ENCODE measurements around the gene DGCR2. TPM values are rescaled to one million over a fixed set of nuclear protein-coding genes. Genes with fewer than 3 reads are reported as not detected.
"Not testable (repeated sequence)": the region's sequence is repeated elsewhere in the genome, so short reads cannot be mapped to it uniquely, and the experiment has no call there.

Gene DGCR2
- total RNA-seq, 1 experiment from 2014 or later = 24.4 TPM

- DNase-seq (ENCODE audit: low read depth) = not testable (repeated sequence)
These were observed 38.1 kb downstream of the DGCR2 start for GRCh38 chr22:19084126-19084525.

DNA sequence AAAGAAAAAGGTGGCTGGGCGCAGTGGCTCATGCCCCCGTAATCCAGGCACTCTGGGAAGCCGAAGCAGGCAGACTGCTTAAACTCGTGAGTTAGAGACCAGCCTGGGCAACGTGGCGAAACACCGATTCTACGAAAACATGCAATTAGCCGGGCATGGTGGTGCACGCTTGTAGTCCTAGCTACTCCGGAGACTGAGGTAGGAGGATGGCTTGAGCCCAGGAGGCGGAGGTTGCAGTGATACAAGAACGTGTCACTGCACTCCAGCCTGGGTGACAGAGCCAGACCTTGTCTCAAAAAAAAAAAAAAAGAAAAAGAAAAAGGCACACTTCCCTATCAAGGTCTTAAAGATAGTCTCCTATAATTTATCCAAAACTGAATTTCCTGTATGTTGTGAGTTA lies 39.4 kb downstream of the DGCR2 start:
- DNase-seq (ENCODE audit: low read depth) = no peak

DNA sequence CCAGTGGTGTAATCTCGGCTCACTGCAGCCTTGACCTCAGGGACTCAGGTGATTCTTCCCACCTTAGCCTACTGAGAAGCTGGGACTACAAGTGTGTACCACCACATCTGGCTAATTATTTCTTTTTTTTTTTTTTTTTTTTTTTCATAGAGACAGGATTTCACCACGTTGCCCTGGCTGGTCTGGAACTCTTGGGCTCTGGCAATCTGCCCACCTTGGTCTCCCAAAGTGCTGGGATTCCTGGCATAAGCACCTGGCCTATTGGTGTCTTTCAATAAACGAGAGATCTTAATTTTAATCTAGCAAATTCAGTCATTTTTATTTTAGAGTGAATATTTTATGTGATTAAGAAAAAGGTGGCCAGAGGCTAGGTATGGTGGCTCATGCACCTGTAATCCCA lies 40.1 kb downstream of the DGCR2 start:
- no peak for DNase-seq (ENCODE audit: low read depth)

DNA sequence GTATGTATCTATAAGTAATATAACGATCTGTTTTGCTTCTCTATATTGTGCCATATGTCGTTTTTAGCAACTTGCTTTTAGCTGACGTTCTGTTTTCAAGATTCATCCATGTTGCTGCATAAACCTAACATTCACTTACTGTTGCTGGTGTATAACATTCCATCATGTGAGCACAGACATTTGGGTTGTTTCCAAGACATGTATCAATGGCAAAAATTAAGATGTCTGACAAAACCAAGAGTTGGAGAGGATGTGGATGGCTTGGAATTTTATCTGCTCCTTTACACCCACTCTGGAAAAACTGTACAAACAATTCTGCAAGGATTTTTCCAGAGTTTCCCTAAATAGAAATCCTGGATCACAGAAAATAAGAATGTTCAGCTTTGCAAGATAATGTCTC lies 40.9 kb downstream of the DGCR2 start:
- DNase-seq (ENCODE audit: low read depth) = no peak

DNA sequence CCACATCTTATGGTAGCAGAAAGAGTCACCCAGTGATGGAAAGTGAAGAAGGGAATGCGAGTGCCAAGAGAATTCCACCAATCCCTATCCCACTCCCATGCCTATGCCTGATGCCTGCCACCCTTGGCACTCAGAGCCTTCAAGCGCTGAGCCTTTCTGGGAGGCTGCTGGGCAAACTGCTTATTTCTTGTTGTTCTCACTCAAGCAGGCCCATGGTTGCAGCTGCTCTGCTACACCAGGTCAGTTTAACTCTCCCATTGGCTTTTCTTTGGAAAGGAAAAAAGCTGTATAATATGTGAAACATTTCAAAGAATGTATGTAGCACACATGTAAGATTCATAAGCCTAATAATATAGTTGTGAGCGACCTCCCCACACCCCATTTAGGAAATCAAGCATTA lies 41.4 kb downstream of the DGCR2 start:
- DNase-seq (ENCODE audit: low read depth) = no peak

GRCh38 chr22:19079691-19080090 lies 42.5 kb downstream of the DGCR2 start:
- DNase-seq (ENCODE audit: low read depth) = no peak

DNA sequence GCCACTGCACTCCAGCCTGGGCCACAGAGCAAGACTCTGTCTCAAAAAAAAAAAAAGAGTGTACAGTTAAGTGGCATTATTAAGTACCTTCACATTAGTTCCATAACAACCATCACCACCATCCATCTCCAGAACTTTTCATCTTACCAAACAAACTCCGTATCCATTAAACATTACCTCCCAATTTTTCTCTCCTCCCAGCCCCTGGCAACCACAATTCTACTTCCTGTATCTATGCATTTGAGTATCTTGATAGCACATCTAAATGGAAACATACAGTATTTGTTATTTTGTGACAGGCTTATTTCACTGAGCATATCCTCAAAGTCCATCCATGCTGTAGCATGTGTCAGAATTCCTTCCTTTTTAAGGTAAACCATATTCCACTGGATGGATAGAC lies 46.8 kb downstream of the DGCR2 start:
- DNase-seq (ENCODE audit: low read depth) = no peak

- DNase-seq (ENCODE audit: low read depth) = not testable (repeated sequence)
These were observed 49.4 kb downstream of the DGCR2 start for GRCh38 chr22:19072853-19073252.

DNA sequence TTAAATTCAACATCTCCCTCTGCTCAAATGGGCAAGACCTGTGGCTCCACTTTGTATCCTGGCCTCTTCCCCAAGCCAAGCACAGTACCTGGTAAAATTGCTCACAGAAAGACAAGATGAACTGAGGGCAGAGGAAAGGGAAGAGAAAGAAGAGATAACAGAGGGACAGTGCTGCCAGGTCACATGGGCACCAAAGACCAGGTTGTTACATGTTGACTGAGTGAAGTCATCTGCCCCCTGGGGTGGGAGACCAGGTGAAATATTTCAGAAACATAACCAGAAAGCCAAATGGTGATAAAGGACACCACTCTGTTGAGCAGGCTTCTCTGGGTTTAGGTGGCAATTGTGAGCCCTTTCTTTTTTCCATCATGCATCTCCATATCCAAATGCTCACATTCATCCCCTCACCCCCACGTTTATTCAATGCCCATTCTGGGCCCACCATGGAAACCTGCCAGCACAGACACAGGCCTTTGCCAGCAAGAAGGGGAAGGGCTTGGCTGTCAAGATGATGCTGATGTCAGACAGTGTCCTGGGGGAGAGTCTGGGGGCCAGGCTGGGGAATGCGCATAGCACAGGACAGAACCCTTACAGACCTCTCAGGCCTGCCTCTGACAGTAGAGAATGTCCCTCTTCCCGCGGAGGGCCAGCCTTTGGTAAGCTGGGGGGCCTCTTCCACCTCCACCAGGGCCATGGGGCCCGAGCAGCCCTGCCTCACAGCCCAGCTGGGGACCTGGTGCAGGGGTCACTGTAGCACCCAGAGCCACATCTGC lies 51.6 kb downstream of the DGCR2 start:
- DNase-seq (ENCODE audit: low read depth) = no peak

DNA sequence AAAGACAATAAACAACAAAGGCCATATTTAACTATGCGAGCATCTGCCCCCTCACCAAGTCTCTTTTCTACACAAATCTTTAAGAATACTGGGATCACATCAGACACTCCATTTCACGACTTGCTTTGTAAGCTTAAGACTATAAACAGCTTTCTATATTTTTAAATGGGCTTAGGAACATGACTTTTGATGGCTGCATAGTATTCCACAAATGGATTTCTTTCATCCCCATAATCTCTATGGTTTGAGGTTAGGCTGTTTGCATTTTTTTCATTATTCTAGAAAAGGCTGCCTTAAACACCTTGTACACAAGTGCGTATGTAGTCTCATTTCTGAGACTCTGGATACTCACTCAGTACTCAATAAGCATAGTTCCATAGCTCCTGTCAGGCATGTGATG lies 52.8 kb downstream of the DGCR2 start:
- DNase-seq (ENCODE audit: low read depth) = no peak

DNA sequence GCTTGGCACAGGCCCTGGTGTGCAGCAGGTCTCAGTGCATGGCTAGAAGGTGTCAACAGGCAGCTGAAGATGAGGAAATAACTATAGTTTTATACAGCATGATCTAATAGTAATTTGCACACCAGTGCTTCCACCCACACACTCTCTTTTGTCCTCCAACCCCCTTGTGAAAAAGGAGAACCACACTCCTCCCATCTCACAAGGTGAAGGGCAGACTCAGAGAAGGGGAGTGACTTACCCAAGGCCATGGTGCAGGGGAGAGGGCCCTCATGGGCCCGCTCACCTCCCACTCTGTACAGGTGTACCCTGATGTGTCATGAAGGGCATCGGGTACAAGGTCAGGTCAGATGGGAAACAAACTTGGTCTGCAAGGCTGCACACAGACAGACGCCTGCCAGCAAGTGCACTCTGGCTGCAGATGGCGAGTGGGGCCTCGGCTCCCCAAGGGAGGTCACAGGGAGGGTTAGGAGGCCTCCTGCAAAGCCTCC lies 53.4 kb downstream of the DGCR2 start:
- DNase-seq (ENCODE audit: low read depth) = no peak

- no peak for DNase-seq (ENCODE audit: low read depth)
These were observed 54.4 kb downstream of the DGCR2 start for GRCh38 chr22:19067696-19068348.

DNA sequence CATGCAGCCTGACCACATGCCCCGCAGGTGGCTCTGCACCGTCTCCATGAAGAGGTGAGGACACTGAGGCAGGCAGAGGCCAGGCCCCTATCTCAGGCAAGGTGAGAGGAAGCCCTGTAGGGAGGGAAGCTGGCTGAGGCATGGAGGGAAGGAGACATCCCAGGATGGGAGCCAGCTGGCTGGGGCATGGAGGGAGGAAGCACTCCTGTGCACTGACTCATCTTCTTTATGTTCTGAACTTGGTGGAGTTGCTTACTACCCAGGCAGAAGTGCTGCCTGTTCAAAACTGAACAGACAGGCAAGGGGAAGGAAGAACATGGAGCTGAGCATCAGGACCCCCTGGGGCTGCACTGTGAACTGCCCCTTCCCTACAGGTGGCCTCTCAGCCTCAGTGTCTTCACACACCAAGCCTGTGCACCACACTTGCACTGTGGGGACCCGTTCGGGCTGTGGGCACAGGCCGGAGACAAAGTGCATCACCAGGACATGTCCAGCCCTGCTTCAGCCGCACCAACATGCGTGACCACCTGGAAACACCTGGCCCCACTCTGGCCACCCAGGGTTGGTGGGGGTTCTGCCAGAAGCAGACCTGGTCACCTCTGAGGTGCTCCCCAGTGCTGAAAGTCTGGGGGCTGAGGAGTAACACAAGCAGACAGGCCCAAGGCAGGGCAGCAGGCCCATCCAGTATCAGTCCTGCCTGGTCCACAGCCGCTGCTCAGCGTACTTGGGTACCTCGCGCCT lies 55.5 kb downstream of the DGCR2 start:
- peak; percentile 51 for DNase-seq (ENCODE audit: low read depth)

GRCh38 chr22:19065929-19066328 lies 56.3 kb downstream of the DGCR2 start:
- no peak for DNase-seq (ENCODE audit: low read depth)

- no peak for DNase-seq (ENCODE audit: low read depth)
These were observed 56.8 kb downstream of the DGCR2 start for GRCh38 chr22:19065298-19065859.

DNA sequence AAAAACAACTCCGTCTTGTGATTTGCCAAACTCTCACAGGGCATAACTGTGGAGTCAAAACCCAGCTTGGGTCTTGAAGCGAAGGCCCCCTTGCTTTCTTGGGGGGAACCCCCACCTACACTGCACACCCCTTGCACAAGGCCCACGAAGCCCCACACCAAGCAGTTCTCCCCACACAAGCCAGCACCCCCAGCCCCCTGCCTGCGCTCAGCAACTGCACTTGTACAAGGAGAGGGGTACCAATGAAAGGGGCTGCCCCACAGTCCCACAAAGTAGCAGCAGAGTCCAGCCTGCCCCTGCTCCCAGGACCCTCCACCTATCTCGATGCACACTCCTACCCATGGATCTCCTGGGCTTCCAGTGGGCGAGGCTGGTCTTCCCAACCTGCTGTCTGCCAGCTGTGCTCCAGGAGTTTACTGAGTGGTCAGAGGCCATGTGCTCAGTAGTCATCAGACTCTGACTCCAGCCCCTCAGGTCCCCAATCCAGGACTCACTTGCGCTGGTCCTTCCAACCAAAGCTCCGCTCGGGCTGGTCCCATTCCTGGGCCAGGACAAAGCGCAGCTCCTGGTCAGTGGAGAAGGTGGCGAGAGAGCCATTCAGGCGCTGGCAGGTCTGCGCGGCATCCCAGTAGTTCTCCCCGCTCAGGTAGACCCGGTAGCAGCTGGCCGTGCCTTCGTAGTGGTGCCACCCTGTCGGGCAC lies 57.7 kb downstream of the DGCR2 start:
- no peak for DNase-seq (ENCODE audit: low read depth)

DNA sequence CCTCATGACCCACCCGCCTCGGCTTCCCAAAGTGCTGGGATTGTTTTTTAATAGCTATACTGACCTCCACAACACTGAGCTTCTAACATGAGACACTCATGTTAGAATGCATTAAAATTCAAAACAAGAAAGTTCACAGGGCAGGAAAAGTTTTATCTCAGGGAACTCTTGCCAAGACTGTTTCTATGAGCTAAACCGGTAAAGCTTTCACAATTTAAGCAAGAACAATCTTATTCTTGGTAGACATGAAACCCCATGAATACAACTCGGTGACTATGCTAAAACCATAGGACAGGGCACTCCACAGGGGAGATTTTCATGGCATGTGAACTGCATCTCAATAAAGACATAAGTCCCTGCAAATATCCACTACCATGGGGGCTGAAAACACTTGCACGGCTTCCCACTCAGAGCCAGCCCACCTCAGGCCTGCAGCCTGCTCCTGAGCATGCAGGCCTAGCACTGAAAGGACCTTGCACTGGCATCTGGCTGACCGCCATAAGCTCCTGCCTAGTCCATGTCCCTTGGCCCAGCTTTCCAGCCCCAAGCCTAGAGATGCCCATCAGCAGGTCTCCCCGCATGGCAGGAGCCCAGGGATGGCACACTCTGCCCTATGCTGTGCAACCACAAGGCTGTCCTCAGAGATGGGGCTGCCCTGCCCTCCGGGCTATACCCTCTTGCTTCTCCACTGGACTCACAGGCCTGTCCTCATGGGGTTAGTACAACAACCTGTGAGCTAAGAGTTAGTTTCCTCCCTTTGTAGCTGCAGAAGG lies 58.4 kb downstream of the DGCR2 start:
- DNase-seq (ENCODE audit: low read depth) = no peak

DNA sequence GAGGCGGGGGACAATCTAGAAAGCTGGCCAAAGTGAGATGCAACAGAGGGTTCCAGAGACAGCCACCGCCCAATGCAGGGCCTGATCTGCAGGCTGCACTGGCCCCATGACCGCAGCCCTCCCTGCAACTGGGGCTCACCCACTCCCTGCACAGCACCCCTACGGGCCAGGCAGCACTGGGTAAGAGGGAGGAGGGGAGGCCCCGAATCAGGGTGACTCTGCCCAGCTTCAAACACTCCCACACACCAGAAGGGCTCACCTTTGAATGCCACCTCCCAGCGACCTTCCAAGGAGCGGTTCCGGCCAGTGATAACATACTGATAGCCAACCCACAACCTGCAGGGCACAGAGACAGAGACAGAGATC lies 59.3 kb downstream of the DGCR2 start:
- DNase-seq (ENCODE audit: low read depth) = no peak

DNA sequence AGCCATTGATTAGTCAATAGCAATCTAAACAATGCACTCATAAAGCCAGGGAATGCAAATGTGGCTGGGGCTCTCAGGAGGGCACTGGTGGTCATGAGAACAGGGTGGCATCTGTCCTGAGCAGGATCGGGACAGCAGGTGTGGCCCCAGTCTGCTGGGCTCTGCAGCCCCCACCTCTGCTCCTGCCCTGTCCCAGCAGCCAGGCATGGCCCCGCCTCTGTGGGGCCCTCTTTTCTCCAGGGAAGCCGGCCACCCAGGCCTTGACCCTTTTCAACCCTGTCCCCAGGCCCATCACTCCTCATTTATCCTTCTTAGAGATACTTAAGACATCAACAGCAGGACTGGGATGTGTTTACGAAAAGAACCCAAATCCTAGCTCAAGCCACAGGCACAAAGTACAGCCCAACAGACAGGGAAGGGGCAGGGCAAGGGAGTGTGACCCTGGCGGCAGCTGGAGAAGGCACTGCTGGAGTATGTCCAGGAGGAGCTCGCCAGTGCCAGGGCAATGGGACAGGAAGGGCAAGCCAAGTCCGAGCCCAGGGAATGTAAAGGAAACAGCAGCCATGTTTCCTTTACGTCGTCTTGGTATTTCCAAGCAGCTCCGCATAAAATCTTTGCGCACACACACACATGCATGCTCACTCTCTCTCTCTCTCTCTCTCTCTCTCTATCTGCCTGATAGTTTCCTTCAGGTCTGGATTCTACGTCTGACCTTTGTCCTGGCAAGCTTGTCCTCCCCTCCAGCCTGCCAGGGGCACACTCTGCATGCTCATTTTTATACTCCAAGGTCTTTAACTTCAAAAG lies 59.9 kb downstream of the DGCR2 start:
- DNase-seq (ENCODE audit: low read depth) = no peak

- no peak for DNase-seq (ENCODE audit: low read depth)
These were observed 60.6 kb downstream of the DGCR2 start for GRCh38 chr22:19061471-19062138.
